Loucy (cell line): ENCODE data around the gene RSPH9.

Experiments used
- H2AFZ ChIP-seq: fragments of 200-600 bp; sonication (generic); 2 replicates; pipeline ENCODE4 v1.6.0; 2016; ENCODE audit warnings: antibody characterized with exemption, mild to moderate bottlenecking, low read length, moderate library complexity
- H3F3A ChIP-seq: fragments of 200-600 bp; 2 replicates; pipeline ENCODE4 v1.6.0; 2016; ENCODE audit warnings: antibody characterized with exemption, low read depth, mild to moderate bottlenecking
- H3K27me3 ChIP-seq: fragments of 200-600 bp; sonication (generic); 2 replicates; pipeline ENCODE4 v1.6.1; 2014; ENCODE audit warnings: low read length, mild to moderate bottlenecking; ENCODE audit not compliant: insufficient read depth, poor library complexity, severe bottlenecking
- H3K36me3 ChIP-seq: fragments of 200-600 bp; sonication (generic); 2 replicates; pipeline ENCODE4 v1.6.1; 2016; ENCODE audit warnings: low read length; ENCODE audit not compliant: insufficient read depth
- H3K4me1 ChIP-seq: fragments of 200-600 bp; sonication (generic); 2 replicates; pipeline ENCODE4 v1.5.1; 2014; ENCODE audit warnings: low read length, mild to moderate bottlenecking; ENCODE audit not compliant: insufficient read depth, poor library complexity, severe bottlenecking
- H3K4me2 ChIP-seq: fragments of 200-600 bp; sonication (generic); 2 replicates; pipeline ENCODE4 v1.6.0; 2014; ENCODE audit warnings: antibody characterized with exemption, low read length, low read depth, mild to moderate bottlenecking; ENCODE audit not compliant: poor library complexity, severe bottlenecking
- H3K4me3 ChIP-seq: fragments of 200-600 bp; sonication (generic); 2 replicates; pipeline ENCODE4 v1.5.1; 2014; ENCODE audit warnings: low read length, mild to moderate bottlenecking, mixed read lengths; ENCODE audit not compliant: poor library complexity, severe bottlenecking
- H3K79me2 ChIP-seq: fragments of 200-600 bp; sonication (generic); 2 replicates; pipeline ENCODE4 v1.6.1; 2014; ENCODE audit warnings: low read length; ENCODE audit not compliant: insufficient read depth
- H3K9ac ChIP-seq: fragments of 200-600 bp; sonication (generic); 2 replicates; pipeline ENCODE4 v1.6.0; 2014; ENCODE audit warnings: mild to moderate bottlenecking, low read depth, low read length, moderate library complexity; ENCODE audit not compliant: poor library complexity, severe bottlenecking
- H3K9me2 ChIP-seq: fragments of 200-600 bp; sonication (generic); replicated peaks from 2 replicates; pipeline ENCODE4 v1.6.1; 2016; ENCODE audit warnings: low read depth, low read length, mixed read lengths
- H3K9me3 ChIP-seq: fragments of 200-600 bp; sonication (generic); 2 replicates; pipeline ENCODE4 v1.6.1; 2014; ENCODE audit warnings: mild to moderate bottlenecking, antibody characterized with exemption, low read length, low read depth; ENCODE audit not compliant: insufficient read depth
- H4K20me1 ChIP-seq: fragments of 200-600 bp; sonication (generic); 2 replicates; pipeline ENCODE4 v1.6.0; 2014; ENCODE audit warnings: antibody characterized with exemption, low read length, mild to moderate bottlenecking; ENCODE audit not compliant: insufficient read depth, poor library complexity, severe bottlenecking
- EZH2phosphoT487 ChIP-seq: fragments of 200-600 bp; IDR thresholded peaks from 2 replicates; pipeline ENCODE4 v1.6.1; 2018; ENCODE audit warnings: antibody characterized with exemption, mild to moderate bottlenecking, moderate library complexity, borderline replicate concordance
- TF ChIP-seq, protein P1 (sequence below): fragments of 200-600 bp; sonication (generic); conservative IDR thresholded peaks from 2 replicates; pipeline ENCODE4 v1.5.1; 2014; ENCODE audit warnings: mild to moderate bottlenecking, antibody characterized with exemption, low read length

The RSPH9 gene

DNA sequence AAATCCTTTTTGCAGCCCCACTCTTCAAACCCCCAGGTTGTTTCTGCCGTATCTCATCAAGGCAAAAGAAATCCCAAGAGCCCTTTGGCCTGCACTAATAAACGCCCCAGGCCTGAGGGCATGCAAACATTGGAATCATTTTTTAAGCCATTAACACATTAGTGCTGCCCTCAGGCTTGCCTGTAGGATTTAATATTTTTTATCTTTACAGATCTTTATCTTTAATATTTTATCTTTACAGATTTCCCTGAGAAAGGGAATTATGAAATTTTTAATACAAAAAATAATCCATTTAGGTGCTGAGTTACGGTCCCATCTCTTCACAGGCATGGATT lies 30.5 kb upstream of the RSPH9 start:
- Histone ChIP-seq H3K4me1 (no peaks in the 10 kb centered on the region), H3K9me3 (no peaks in the 10 kb centered on the region), H3K36me3 (peaks cover 47% of the 10 kb centered on the region; the same call in 1 of the 2 replicates), H4K20me1 (no peaks in the 10 kb centered on the region), H3K79me2 (no peaks in the 10 kb centered on the region), H3K9me2 (no peaks in the 10 kb centered on the region), H3K4me3 (no peak overlapping the region), H3K4me2 (no peak overlapping the region), H3F3A (no peaks in the 10 kb centered on the region), H3K27me3 (no peaks in the 10 kb centered on the region), H3K9ac (no peak overlapping the region), H2AFZ (no peak overlapping the region)
- TF ChIP-seq EZH2phosphoT487, result no peak
- TF ChIP-seq, protein P1, sequence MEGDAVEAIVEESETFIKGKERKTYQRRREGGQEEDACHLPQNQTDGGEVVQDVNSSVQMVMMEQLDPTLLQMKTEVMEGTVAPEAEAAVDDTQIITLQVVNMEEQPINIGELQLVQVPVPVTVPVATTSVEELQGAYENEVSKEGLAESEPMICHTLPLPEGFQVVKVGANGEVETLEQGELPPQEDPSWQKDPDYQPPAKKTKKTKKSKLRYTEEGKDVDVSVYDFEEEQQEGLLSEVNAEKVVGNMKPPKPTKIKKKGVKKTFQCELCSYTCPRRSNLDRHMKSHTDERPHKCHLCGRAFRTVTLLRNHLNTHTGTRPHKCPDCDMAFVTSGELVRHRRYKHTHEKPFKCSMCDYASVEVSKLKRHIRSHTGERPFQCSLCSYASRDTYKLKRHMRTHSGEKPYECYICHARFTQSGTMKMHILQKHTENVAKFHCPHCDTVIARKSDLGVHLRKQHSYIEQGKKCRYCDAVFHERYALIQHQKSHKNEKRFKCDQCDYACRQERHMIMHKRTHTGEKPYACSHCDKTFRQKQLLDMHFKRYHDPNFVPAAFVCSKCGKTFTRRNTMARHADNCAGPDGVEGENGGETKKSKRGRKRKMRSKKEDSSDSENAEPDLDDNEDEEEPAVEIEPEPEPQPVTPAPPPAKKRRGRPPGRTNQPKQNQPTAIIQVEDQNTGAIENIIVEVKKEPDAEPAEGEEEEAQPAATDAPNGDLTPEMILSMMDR, result no peak

DNA sequence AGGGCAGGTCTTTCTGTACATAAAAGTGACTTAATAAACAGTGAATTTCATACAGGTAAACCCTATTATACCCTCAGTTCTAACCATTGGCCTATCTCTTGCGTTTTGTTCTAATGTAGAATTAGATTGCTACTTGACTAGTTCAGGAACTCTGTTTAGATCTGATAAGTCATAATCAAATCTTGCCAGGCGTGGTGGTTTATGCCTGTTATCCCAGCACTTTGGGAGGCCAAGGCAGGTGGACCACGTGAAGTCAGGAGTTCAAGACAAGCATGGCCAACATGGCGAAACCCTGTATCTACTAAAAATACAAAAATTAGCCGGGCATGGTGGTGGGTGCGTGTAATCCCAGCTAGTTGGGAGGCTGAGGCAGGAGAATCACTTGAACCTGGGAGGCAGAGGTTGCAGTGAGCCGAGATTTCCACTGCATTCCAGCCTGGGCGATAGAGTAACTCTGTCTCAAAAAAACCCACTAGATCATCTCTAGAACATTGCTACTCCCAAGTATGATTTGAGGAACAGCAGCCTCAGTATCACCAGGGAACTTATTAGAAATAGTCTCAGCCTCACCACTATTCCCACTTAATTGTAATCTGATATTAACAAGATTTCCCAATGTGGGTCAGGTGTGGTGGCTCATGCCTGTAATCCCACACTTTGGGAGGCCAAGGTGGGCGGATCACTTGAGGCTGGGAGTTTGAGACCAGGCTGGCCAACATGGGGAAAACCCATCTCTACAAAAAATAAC lies 27.9 kb upstream of the RSPH9 start:
- H3K36me3 ChIP-seq, result peaks cover 41% of the 10 kb centered on the region; the same call in 1 of the 2 replicates
- no peaks in the 10 kb centered on the region for H3F3A ChIP-seq

DNA sequence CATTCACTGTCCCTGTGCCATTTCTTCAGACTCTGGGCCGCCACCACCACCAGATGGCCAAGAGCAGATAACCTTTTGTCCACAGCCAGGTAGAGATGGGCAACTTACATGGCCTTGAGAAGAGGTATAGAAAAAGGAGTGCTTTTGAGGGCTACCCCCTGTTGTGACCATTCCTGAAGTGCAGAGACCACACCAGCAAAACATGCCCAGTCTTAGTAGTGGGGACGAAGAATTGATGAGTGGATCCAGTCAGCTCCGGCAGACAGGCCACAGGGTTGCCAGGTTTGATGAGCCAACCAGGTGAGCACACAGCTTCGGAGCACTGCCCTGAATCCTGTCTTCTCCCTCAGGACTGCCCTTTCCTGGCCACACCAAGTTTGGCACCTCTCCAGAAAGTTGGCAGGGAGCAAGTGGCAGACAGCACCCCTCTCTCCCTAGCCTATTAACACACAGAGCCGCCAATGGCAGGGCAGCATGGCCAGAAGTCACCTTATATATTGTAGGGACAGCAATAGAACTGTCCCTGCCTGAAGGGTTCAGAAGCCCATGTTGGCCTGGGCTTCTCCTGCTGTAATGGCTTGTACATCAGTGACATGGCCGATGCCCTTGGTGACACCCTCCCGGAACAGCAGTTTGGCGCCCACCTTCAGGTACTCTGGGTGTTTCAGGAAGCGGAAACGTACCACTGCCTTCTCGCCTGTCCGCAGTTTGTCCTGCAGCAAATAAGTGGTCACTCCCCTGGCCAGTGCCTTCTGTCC lies 23.6 kb upstream of the RSPH9 start:
- H3K4me1 ChIP-seq, result peaks cover 2% of the 10 kb centered on the region
- no peak overlapping the region for H3K9ac ChIP-seq
- no peaks in the 10 kb centered on the region for H3K9me2 ChIP-seq
- H3K4me2 ChIP-seq, result no peak overlapping the region
- H2AFZ ChIP-seq, result no peak overlapping the region
- H3K36me3 ChIP-seq, result peaks cover 53% of the 10 kb centered on the region; the same call in 1 of the 2 replicates
- no peaks in the 10 kb centered on the region for H3K9me3 ChIP-seq
- H3K79me2 ChIP-seq, result peaks cover 11% of the 10 kb centered on the region; the same call in 1 of the 2 replicates
- no peaks in the 10 kb centered on the region for H3K27me3 ChIP-seq
- no peaks in the 10 kb centered on the region for H3F3A ChIP-seq
- TF ChIP-seq, protein P1, result no peak
- TF ChIP-seq EZH2phosphoT487, result no peak
- H3K4me3 ChIP-seq, result no peak overlapping the region
- H4K20me1 ChIP-seq, result no peaks in the 10 kb centered on the region

More for the DNA sequence above, 27.9 kb upstream of the RSPH9 start:
- Histone ChIP-seq H3K4me1 (no peaks in the 10 kb centered on the region), H2AFZ (no peak overlapping the region), H3K9ac (no peak overlapping the region), H4K20me1 (no peaks in the 10 kb centered on the region), H3K4me2 (no peak overlapping the region), H3K79me2 (no peaks in the 10 kb centered on the region), H3K9me2 (no peaks in the 10 kb centered on the region), H3K4me3 (no peak overlapping the region), H3K9me3 (no peaks in the 10 kb centered on the region), H3K27me3 (no peaks in the 10 kb centered on the region)
- TF ChIP-seq, protein P1, result no peak
- no peak for TF ChIP-seq EZH2phosphoT487
